Stomach (tissue), 9 donors: Measurements from ENCODE around the gene MYH11. TPM values are rescaled to one million over a fixed set of nuclear protein-coding genes. Genes with fewer than 3 reads are reported as not detected.
A peak's percentile ranks its signal among the peaks of the same experiment; 100 is the strongest.

Experiments used
- DNase-seq, 2 donors: peaks; one replicate each; pipeline versions ENCODE4 v3.0.0 to v3.0.0-alpha.2; 2013 to 2019
- H3K27ac ChIP-seq, 5 donors: fragments of 200-600 bp in 4 of 5; sonication (generic) in 4 of 5; one replicate each; pipeline ENCODE4 v1.5.1; 2013 to 2019; ENCODE audit warnings: mild to moderate bottlenecking in 1 of 5, moderate library complexity in 1 of 5
- H3K27me3 ChIP-seq, 3 donors: fragments of 200-600 bp; sonication (generic); one replicate each; pipeline ENCODE4 v1.5.1; 2017 to 2019; ENCODE audit warnings: mixed run types in 1 of 3
- H3K36me3 ChIP-seq, 4 donors: fragments of 200-600 bp; sonication (generic); 1 replicate in 3 of 4; 2 replicates in 1 of 4; pipeline ENCODE4 v1.5.1; 2016 to 2019
- H3K4me1 ChIP-seq, 4 donors: fragments of 200-600 bp; sonication (generic); one replicate each; pipeline ENCODE4 v1.5.1; 2016 to 2019
- H3K4me3 ChIP-seq, 4 donors: fragments of 200-600 bp; sonication (generic) in 3 of 4; one replicate each; pipeline ENCODE4 v1.5.1; 2016 to 2019; ENCODE audit warnings: mild to moderate bottlenecking in 1 of 4
- H3K9me3 ChIP-seq, 4 donors: fragments of 200-600 bp; sonication (generic); one replicate each; pipeline ENCODE4 v1.5.1; 2016 to 2019
- EP300 ChIP-seq: sonication (generic); formaldehyde crosslinking; IDR thresholded peaks from one replicate; pipeline ENCODE4 v1.6.1; 2017; ENCODE audit warnings: antibody characterized with exemption
- POLR2A ChIP-seq, 4 donors: fragments of 450-650 bp; IDR thresholded peaks; one replicate each; pipeline ENCODE4 v1.6.1; 2016; ENCODE audit warnings: antibody characterized with exemption in 4 of 4, control low read depth in 2 of 4, mild to moderate bottlenecking in 1 of 4, moderate library complexity in 1 of 4
- POLR2AphosphoS5 ChIP-seq, 3 donors: sonication (generic); formaldehyde crosslinking; IDR thresholded peaks; one replicate each; pipeline ENCODE4 v1.6.1; 2016; ENCODE audit warnings: antibody characterized with exemption in 3 of 3
- WGBS, 5 donors: extraction: QIAGEN DNeasy Blood & Tissue Kit in 3 of 5; methylation state at CpG; one replicate each; pipeline versions ENCODE4 v1.1.5 to v1.1.7; 2013 to 2018; 5-methylcytosine and 5-hydroxymethylcytosine counted together
- intact Hi-C: fragments of 100-400 bp; cut with DNase I; formaldehyde crosslinking; loops from one replicate; pipeline ENCODE4 v1.15.1; 2023; ENCODE audit warnings: low total_unique reads
- polyA plus RNA-seq, 3 donors: library from polyadenylated mRNA; stranded (reverse); fragments of 200-250 nt; gene quantifications; one replicate each; pipeline ENCODE4 v1.2.3, GENCODE V29; 2013
- total RNA-seq, 5 donors: library from RNA; depleted of rRNA; stranded (reverse); fragments of >200 nt; gene quantifications; one replicate each; pipeline versions ENCODE4 v1.1.0 to v1.2.3, GENCODE V29; 2014 to 2016
- TF ChIP-seq, protein P1 (sequence below), 7 experiments: fragments of 450-650 bp in 4 of 7; fragments of 200-600 bp in 3 of 7; sonication (generic) in 3 of 7; IDR thresholded peaks; one replicate each; pipeline ENCODE4 v1.5.1; 2016 to 2019; ENCODE audit warnings: antibody characterized with exemption in 7 of 7, control low read depth in 2 of 7, mild to moderate bottlenecking in 1 of 7
- donor health status: healthy with polysubstance abuse.
- donor health status: Bipolar disorder and iron deficiency.
- donor health status: healthy.

Gene MYH11
- total and polyA plus RNA-seq, 8 donors = 33.8 to 3,048 (median 865) TPM

DNA sequence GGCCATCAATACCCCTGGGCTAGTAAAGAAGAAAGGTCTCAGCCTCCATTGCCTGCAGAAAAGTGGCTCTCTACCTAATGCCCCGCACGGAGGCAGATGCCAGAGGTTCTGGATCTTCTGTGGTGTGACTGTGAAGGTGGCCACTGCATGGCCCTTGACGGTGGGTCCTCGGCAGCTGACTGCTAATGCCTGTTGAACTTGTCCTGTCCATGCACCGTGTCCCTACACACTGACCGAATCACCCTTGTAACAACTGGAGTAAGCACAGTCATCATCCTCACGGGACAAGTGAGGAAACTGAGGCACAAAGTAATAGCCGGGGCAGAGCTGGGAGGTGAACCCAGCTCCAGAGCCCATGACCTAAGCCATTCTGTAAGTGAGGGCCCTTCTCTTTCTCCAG, 48.8 kb downstream of the MYH11 start:
- Histone ChIP-seq H3K36me3 (no peaks in the 10 kb centered on the region), H3K27ac (peak overlapping the region in 4 of 5 donors; percentile 41 to 85 (median 73)), H3K4me3 (no peak overlapping the region), H3K4me1 (peaks cover 10 to 73% (median 40%) of the 10 kb centered on the region in 4 donors), H3K9me3 (no peaks in the 10 kb centered on the region), H3K27me3 (peaks cover 0 to 6% (median 0%) of the 10 kb centered on the region in 3 donors)
- 67 to 87% (median 80%) methylated on average over 8 of the region's 8 CpGs for WGBS, 5 donors
- intact Hi-C loops = no loop called here
- DNase-seq = no peak
- no peak for TF ChIP-seq EP300
- no peak for TF ChIP-seq POLR2AphosphoS5 (IDR thresholded peaks at IDR 0.05)
- TF ChIP-seq, protein P1, sequence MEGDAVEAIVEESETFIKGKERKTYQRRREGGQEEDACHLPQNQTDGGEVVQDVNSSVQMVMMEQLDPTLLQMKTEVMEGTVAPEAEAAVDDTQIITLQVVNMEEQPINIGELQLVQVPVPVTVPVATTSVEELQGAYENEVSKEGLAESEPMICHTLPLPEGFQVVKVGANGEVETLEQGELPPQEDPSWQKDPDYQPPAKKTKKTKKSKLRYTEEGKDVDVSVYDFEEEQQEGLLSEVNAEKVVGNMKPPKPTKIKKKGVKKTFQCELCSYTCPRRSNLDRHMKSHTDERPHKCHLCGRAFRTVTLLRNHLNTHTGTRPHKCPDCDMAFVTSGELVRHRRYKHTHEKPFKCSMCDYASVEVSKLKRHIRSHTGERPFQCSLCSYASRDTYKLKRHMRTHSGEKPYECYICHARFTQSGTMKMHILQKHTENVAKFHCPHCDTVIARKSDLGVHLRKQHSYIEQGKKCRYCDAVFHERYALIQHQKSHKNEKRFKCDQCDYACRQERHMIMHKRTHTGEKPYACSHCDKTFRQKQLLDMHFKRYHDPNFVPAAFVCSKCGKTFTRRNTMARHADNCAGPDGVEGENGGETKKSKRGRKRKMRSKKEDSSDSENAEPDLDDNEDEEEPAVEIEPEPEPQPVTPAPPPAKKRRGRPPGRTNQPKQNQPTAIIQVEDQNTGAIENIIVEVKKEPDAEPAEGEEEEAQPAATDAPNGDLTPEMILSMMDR (IDR thresholded peaks at IDR 0.05) = no peak
- no peak for TF ChIP-seq POLR2A (IDR thresholded peaks at IDR 0.05)

DNA sequence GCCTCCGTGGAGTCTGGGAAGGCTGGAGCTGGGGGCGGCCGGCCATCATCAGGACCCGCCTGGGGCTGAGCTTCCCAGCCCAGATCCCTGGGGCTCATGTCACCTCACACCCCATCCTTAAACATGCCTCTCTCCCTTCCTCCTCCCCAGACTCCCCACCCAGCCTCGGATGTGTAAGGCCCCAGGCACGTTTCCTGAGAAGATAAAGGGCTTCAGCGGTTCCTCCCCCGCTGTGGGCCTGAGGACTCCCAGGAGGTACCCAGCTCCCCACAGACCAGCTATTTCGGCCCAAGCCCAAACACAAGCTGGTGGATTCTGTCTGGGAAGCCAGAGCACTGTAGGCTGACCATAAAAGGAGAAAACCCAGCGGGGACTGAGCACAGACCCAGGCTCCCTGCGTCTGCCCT, 49.2 kb downstream of the MYH11 start:
- WGBS, 5 donors = 21 to 50% (median 45%) methylated on average over 10 to 11 of the region's 11 CpGs
- peak overlapping the region in 4 of 5 donors; percentile 41 to 85 (median 73) for H3K27ac ChIP-seq
- H3K36me3 ChIP-seq = no peaks in the 10 kb centered on the region
- TF ChIP-seq POLR2AphosphoS5 (IDR thresholded peaks at IDR 0.05) (no peak), POLR2A (IDR thresholded peaks at IDR 0.05) (no peak), EP300 (no peak)
- TF ChIP-seq, protein P1 (IDR thresholded peaks at IDR 0.05) = no peak
- no peaks in the 10 kb centered on the region for H3K9me3 ChIP-seq
- no peak overlapping the region for H3K4me3 ChIP-seq
- peaks cover 0 to 6% (median 0%) of the 10 kb centered on the region in 3 donors for H3K27me3 ChIP-seq
- H3K4me1 ChIP-seq = peaks cover 10 to 69% (median 38%) of the 10 kb centered on the region in 4 donors
- DNase-seq = peak in 1 of 2 donors; percentile 62
- intact Hi-C loops = no loop called here

DNA sequence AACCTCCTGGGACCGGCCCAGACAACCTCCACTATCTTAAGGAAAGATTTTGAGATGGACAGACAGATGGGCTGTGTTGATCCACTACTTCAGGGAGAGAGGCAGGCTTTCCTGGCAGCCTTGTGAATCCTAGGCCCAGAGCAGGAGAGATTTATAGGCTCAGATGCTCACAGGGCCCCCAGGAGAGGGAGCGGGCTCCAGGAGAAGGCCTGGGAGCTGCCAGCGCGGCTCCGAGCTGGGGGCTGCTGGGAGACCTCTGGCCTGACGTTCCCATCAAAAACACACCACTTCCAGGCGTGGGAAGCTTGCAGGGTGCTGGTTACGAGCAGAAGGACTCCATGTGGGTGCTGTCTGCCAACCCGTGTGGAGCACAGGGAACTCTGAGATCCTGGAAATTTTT, 53.2 kb downstream of the MYH11 start:
- peaks cover 0 to 6% (median 0%) of the 10 kb centered on the region in 3 donors for H3K27me3 ChIP-seq
- intact Hi-C loops = no loop called here
- no peaks in the 10 kb centered on the region for H3K9me3 ChIP-seq
- peak overlapping the region in 4 of 5 donors; percentile 28 to 67 (median 46) for H3K27ac ChIP-seq
- peaks cover 0 to 41% (median 18%) of the 10 kb centered on the region in 4 donors for H3K4me1 ChIP-seq
- no peak for DNase-seq
- TF ChIP-seq EP300 = no peak
- H3K4me3 ChIP-seq = no peak overlapping the region
- peaks cover 0 to 8% (median 2%) of the 10 kb centered on the region in 4 donors for H3K36me3 ChIP-seq
- 59 to 74% (median 72%) methylated on average over 8 to 9 of the region's 9 CpGs for WGBS, 5 donors

- H3K36me3 ChIP-seq = peaks cover 0 to 13% (median 5%) of the 10 kb centered on the region in 4 donors
- no peak for DNase-seq
- intact Hi-C loops = no loop called here
Measured at GRCh38 chr16:15799851-15800495, 56.9 kb downstream of the MYH11 start.

More at GRCh38 chr16:15799851-15800495, 56.9 kb downstream of the MYH11 start:
- no peaks in the 10 kb centered on the region for H3K27me3 ChIP-seq
- WGBS, 5 donors = 70 to 84% (median 73%) methylated on average over 4 of the region's 4 CpGs
- peaks cover 0 to 9% (median 4%) of the 10 kb centered on the region in 4 donors for H3K9me3 ChIP-seq
- H3K4me3 ChIP-seq = no peak overlapping the region
- peak overlapping the region in 3 of 5 donors; percentile 10 to 38 (median 22) for H3K27ac ChIP-seq
- TF ChIP-seq, protein P1 (IDR thresholded peaks at IDR 0.05) = no peak
- TF ChIP-seq POLR2A (IDR thresholded peaks at IDR 0.05) (no peak), EP300 (no peak), POLR2AphosphoS5 (IDR thresholded peaks at IDR 0.05) (no peak)
- H3K4me1 ChIP-seq = peaks cover 0 to 35% (median 15%) of the 10 kb centered on the region in 4 donors
